GM19372 (cell line): Measurements from ENCODE around the gene ADNP.
"Not testable (repeated sequence)": the region's sequence is repeated elsewhere in the genome, so short reads cannot be mapped to it uniquely, and the experiment has no call there.

Experiments
- ATAC-seq: cut with Tn5 transposase; IDR thresholded peaks from one replicate; pipeline ENCODE4 v1.9.1; 2021; ENCODE audit warnings: mild to moderate bottlenecking, low read depth, moderate library complexity; ENCODE audit not compliant: unreplicated experiment

ADNP gene

DNA sequence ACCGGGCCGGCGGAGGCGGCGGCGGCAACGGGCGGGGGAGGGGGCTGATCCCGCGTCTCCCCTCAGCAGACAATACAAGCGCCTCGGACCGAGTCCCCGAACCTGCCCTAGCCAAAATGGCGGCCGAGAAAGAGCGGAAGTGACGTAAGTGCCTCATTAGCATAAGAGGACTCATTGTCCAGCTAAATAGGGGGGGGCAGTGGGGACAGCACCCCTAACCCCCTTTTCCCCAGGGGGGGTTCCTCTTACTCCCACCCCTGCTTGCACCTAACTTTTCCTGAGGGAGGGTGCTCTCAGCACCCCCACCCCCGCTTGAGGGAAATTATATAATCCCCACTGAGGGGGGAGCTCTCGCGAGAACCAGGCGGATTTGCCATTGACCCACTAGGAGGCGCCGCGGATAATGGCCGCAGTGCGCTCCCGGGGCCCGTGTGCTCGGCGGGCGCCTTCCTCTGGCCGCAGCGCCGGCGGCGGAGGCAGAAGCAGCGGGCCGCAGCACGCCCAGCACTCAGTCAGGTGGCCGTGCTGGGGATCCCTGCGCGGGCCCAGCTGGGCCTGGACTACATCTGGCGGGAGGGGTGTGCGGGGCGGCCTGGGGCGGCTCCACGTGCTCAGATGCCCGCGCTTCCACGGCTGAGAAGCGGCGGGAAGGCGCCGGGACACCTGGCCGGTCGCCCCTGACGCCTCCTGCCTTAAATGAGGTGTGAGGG is at the start of gene ADNP:
TSS of gene ADNP (minus strand) at position 132 of the 710 bp plus-strand sequence. CDS start 27,441 bp downstream, outside the sequence.
- peak; percentile 65 for ATAC-seq

DNA sequence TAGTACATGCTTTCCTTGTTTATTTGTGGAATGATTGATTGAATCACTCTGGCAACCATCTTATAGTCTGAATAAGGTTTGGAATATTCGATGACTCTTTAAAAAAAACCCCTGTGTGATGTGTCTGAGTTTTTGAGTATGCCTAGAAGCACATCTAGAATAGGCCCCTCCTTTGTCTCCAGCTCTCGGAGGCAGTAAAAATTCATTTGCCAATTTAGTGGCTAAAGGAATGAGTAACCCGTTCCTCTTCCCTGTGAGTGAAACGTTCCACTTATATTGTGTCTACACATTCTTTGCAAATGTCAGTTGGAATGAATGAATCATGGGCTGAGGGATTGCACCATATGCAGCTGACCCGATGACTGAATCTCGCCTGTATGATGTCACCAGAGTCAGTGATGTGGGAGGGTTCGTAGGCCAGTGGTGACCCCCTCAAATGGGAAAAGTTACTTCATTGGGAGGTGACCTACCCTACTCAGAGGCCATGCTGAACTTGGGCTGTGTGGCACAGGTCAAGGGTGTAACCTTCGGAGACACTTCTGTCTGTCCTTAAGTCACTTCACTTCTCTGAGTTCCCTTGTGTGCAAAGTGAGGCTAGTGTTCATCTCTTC is 48.9 kb upstream of the ADNP start:
- no peak for ATAC-seq

DNA sequence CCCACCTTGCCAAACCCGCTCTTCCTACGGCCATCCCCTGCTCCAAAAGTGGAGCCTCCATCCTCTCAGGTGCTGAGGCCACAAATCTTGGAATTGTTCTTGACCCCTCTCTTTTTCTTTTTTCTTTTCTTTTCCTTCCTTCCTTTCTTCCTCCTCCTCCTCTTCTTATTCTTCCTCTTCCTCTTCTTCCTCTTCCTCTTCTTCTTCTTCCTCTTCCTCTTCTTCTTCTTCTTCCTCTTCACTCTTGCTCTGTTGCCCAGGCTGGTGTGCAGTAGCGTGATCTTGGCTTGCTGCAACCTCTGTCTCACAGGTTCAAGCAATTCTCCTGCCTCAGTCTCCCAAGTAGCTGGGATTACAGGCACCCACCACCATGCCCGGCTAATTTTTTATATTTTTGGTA is 47.3 kb upstream of the ADNP start:
- not testable (repeated sequence) for ATAC-seq

DNA sequence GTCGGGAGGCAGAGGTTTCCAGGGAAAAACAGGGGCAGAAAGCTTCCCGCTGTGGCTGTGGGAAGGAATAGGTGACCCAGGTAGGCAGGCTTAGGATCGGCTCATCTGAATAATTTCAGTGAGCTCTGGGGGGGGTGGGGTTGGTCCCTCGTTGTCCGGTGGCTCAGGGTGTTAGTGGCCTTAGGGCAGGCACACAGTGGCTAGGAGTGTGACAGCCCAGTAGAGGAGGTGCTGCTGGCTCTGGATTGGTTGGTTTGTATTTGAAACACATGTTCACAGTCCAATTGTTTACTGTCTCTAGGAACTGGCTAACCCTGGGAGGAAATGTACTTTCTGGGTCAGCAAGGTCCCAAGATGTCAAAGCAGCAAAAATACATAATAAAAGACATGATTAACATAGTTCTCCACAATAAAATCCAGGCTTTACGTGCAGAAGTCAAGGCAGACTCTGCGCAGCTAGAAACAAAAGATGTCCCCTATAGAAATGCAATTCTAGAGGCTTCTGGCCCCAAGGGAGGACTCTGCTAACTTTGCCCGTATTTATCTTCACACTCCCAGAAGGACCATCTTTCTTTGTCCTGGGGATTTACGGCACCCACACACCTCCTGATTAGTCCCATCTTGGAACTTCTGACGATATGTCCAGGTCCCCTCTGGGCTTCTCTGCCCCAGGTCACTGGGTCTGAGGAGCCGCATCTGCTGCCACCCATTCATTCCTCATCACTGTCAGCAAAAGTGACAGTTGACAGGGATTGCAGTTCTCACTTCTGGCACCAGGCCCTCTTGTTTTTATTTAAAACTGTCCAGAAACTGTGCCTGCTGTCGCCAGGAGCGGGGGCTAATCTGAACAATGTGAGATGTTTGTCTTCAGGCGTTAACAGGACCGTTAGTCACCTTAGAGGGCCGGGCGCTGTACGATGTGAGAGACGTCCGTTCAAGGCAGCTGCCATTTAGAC is 46.1 kb upstream of the ADNP start:
- no peak for ATAC-seq

DNA sequence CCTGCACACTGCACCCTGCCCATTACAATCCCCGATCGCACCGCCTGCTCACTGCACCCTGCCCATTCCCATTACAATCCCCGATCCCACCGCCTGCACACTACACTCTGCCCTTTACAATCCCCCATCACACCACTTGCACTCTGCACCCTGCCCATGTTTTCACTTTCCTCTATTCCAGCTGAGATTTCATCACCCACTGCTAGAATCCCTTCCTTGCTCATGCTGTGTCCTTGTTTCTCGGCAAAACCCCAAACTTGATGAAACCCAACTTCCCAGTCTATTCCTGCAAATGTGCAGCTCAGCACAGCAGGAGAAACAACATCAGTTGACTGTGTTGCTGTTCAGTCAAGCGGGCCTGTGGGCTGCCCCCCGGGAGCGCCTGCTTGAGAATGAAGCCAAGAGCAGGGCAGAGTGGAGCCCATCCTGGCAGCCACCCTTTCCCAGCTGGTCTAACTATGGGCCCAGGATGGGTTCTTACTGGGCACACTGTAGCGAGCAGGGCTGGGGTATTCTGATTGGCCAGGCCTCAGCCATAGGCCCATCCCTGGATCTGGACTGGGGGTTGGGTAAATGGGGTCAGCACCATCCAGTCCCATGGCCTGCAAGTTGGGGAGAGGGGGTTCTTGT is 44.6 kb upstream of the ADNP start:
- no peak for ATAC-seq

DNA sequence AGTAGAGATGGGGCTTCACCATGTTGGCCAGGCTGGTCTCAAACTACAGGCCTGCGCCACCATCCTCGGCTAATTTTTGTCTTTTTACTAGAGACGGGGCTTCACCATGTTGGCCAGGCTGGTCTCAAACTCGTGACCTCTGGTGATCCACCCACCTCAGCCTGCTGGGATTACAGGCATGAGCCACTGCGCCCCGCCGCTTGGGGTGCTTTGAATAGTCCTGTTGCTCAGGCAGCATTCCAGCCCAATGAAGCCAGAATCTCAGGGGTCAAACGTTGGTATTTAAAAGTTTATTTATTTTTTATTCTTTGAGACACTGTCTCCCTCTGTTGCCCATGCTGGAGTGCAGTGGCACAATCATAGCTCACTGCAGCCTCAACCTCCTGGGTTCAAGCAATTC is 38.7 kb upstream of the ADNP start:
- ATAC-seq = no peak

DNA sequence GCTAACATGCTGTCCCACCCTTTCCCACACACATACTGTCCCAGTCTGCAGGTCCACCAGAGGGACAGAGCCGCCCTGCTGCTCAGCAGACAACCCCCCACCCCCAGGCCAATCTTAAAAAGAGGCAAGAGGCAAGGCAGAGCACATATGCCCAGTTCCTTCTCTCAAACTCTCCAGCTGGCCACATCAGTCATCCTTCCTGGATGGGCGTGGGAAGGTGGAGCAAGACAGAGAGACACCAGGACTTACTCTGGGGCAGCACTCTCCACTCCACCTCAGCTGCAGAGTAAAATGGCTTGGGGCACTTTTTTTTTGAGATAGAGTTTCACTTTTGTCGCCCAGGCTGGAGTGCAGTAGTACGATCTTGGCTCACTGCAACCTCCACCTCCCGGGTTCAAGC is 38.2 kb upstream of the ADNP start:
- no peak for ATAC-seq

DNA sequence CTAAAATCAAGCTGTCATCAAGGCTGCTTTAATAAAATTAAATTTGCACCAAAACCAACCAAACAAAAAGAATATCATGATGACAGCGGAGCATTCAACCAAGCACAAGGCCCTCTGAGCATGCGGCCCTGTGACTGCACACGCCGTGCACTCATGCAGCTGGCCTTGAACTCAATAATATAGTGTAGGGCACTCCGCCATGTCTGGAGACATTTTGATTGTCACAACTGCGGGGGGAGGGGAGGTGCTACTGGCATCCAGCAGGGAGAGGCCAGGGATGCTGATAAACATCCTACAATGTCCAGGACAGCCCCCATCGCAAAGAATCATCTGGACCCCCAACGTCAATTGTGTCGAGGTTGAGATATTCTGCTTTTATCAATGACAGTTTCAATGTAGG is 37.1 kb upstream of the ADNP start:
- ATAC-seq = no peak

DNA sequence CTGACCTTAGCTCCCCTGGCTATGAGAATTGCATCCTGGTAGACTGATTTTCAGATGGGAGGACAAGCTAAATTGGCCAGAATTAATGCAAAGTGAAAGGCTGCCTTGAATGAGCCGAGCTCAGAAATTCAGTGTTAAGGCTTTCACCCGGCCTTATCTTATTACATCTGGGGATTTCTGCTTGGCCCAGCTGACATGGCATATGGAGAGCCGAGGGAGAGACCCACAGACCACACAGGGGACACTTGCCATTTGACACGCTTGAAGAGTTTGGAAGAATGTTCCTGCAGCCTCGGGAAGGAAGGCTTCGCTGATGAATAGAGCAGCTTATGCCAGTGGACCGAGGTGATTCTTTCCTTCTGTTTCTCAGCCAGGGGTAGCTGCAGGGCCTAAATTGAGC is 36.3 kb upstream of the ADNP start:
- no peak for ATAC-seq

DNA sequence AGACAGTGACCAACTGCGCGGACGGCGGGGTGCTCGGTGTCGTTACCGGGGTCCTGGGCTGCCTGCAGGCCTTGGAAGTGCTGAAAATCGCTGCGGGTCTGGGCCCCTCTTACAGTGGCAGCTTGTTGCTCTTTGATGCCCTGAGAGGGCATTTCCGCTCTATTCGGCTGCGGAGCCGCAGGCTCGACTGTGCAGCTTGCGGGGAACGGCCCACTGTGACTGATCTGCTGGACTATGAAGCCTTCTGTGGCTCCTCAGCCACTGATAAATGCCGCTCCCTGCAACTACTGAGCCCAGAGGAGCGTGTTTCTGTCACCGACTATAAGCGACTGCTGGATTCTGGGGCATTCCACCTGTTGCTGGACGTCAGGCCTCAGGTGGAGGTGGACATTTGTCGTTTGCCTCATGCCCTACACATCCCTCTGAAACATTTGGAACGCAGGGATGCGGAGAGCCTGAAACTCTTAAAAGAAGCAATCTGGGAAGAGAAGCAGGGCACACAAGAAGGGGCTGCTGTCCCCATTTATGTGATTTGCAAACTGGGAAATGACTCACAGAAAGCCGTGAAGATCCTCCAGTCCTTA is 28.4 kb upstream of the ADNP start:
- ATAC-seq = no peak

DNA sequence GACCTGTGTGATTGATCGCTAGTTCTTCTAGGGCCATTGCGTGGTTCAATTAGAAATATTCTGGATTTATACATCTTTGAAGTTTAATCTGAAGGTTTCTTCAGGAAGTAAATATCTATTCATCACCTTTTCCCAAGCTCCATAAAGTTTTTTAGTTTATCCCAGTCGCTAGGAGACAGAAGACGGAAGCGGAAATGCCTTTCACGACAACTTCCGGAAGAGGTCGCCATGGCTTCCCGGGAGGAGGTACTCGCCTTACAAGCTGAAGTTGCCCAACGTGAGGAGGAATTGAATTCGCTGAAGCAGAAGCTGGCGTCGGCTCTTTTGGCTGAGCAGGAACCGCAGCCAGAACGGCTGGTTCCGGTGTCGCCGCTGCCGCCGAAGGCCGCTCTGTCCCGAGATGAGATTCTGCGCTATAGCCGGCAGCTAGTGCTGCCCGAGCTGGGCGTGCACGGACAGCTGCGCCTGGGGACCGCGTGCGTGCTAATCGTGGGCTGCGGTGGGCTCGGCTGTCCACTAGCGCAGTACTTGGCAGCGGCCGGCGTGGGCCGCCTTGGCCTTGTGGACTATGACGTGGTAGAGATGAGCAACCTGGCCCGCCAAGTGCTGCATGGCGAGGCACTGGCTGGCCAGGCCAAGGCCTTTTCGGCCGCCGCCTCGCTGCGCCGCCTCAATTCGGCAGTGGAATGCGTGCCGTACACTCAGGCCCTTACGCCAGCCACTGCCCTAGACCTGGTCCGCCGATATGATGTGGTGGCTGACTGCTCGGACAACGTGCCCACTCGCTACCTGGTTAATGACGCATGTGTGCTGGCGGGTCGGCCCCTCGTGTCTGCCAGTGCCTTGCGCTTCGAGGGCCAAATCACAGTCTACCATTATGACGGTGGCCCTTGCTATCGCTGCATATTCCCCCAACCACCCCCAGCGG is 27.6 kb upstream of the ADNP start, which contains the start of gene MOCS3:
TSS of gene MOCS3 (plus strand) at position 204 of the 928 bp plus-strand sequence. CDS start at position 229, 25 bp downstream.
- peak; percentile 74 for ATAC-seq

DNA sequence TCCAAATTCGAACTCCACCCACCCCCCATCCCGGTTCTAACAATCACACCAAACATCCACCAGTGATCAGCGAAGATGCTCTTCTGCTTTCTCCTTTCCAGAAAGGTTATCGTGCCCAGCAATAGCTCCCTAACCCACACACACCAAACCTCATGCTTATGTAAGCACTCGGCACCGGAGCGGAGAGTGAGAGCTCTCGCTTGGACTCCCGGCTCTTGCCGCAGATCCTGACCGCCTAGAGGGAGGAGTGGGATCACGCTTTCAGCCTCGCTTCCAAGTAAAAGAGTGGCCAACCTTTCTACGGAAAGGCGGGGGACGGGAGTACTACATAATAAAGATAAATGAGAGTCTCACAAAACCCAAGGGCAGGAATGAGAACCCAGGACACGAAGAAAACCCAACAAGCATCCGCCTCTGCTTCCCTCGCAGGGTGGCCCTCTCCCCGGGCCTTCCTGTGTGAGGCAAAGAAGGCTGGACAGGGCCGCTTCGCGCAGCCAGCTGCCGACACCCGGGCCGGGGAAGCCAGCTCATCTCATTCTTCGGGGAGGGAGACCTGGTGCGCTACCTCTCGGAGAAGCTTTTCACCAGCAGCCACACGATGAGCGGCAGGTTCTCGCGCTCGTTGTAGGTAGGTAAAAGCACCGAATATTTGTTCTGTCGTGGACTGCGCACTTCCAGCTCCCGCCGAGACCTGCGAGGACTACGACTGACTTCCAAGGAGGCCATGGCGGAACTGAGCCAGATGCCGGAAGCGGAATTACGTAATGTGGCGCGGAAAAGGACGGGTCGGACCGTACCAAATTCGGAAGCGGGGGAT is 26.8 kb upstream of the ADNP start, which contains the start of gene DPM1:
TSS of gene DPM1 (minus strand) at position 735 of the 817 bp plus-strand sequence. CDS start at position 726, 9 bp downstream.
- peak; percentile 78 for ATAC-seq

DNA sequence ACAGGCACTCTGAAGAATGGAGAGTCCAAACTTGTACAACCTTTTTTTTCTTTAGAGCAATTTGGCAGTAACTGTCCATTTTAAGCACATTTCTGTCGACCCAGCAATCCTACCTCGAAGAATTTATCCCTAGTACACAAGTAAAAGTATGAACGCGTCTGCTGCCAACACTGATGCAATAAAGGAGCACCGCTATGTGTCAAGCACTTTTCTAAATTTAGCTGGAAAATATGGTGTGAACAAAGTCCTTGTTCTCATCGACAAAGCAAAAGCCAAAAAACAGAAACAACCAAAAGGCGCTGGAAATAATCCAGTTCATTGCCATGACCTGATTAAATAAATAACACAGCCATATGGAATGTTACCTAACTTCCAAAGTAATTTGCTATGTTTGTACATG is 26.0 kb upstream of the ADNP start:
- no peak for ATAC-seq

DNA sequence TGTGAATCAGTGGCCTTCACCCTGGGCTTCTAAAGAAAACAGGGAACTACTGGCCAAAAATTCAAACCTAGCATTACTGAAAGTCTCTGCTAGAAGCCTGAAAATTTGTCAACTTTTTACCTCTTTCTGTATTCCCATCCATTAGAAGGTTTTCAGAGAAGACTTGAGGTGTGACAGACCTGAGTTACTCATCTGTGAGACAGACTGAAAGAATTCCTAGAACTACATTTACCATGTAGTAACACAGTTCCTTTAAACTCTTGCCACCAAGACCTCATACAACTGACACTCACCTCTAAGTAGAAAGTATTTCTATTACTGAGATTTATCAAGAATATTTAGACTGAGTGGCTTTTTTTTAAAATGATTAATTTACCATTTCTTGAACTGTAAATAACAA is 22.6 kb upstream of the ADNP start:
- no peak for ATAC-seq

DNA sequence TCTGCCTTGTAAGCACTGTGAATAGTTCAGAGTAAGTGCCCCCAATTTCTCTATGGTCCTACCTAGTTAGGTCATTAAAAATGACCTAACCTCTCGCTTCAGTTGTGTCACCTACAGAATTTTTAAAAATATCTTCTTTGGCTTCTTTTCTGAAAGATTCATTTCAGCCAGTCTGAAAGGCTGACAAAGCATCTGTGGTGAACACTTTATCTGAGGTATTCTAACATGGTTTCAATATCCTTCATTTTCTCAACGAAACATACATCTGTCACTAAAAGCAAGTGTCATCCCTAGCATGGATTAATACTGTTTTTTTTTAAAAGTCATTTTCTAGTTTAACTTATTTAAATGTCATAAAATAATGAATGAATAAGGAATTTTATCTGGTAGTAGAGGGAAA is 22.0 kb upstream of the ADNP start:
- no peak for ATAC-seq

DNA sequence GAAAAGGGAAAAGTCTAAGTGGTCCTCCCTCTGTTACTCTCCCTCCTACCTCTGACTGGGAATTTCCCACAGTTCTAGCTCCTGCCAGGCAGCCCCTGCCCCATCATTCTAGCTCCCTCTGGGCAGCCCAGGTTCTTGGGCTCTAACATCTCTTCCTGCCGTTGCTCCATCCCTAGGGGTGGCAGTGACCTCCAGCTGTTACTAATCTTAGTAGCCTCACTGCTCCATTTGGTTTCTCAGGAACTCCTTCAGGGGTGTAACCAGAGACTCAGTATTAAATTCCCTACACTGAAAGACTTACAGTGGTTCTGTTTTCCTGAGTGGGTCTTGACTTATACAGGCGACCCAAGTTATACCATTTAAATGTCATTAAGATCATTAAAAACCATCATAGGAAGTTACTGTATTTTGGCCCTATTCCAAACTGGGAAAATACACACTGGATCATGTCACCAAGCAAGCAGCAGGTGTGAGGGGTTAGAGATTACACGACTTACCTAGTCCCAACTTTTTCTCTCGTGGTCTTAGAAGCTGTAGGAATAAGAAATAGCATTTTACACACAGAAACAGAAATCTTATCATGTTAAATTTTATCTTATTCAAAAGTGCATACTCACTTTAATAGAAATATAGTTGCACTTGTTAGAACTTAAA is 17.0 kb upstream of the ADNP start:
- no peak for ATAC-seq

DNA sequence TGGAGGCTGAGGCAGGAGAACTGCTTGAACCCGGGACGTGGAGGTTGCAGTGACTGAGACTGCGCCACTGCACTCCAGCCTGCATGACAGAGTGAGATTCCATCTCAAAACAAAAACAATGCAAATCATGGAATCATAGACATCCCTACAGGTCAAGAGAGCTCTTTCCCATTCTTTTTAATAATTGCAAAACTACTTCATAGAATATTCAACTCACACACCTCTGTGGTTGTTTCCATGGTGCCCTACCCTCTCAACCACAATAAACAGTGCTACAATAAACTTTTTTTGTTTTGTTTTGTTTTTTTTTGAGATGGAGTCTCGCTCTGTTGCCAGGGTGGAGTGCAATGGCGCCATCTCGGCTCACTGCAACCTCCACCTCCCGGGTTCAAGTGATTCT is 11.8 kb upstream of the ADNP start:
- ATAC-seq = no peak

DNA sequence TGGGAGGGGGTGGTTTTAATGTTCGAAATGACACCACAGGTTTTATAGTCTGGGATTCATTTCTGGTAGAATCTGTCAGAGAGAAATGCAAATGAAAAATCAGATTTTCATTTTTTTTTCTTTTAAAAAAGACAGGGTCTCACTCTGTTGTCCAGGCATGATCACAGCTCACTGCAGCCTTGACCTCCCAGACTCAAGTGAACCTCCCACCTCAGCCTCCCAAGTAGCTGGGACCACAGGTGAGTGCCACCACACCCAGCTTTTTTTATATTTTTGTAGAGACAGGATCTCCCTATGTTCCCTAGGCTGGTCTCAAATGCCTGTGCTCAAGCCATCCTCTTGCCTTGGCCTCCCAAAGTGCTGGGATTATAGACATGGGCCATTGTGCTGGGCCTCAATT is 2.4 kb upstream of the ADNP start:
- no peak for ATAC-seq
